Fibroblast of skin of left quadriceps (primary cell): ENCODE measurements around the gene CDKN1C.

Source experiments
- DNase-seq, 2 experiments: peaks; one replicate each; pipeline ENCODE4 v3.0.0-alpha.2; 2013; ENCODE audit warnings: low read depth in 2 of 2

Gene CDKN1C

GRCh38 chr11:2923446-2924375, 38.1 kb upstream of the CDKN1C start:
- DNase-seq, result no peak

GRCh38 chr11:2922655-2923054, 37.1 kb upstream of the CDKN1C start:
- DNase-seq, result no peak

GRCh38 chr11:2921742-2922493, 36.3 kb upstream of the CDKN1C start:
- no peak for DNase-seq

- no peak for DNase-seq
Observed at GRCh38 chr11:2921261-2921660, 35.7 kb upstream of the CDKN1C start.

- DNase-seq, result no peak
Observed at GRCh38 chr11:2920343-2920742, 34.8 kb upstream of the CDKN1C start.

GRCh38 chr11:2919837-2920236, 34.3 kb upstream of the CDKN1C start:
- no peak for DNase-seq

- DNase-seq, result no peak
Observed at GRCh38 chr11:2919188-2919587, 33.6 kb upstream of the CDKN1C start.

DNA sequence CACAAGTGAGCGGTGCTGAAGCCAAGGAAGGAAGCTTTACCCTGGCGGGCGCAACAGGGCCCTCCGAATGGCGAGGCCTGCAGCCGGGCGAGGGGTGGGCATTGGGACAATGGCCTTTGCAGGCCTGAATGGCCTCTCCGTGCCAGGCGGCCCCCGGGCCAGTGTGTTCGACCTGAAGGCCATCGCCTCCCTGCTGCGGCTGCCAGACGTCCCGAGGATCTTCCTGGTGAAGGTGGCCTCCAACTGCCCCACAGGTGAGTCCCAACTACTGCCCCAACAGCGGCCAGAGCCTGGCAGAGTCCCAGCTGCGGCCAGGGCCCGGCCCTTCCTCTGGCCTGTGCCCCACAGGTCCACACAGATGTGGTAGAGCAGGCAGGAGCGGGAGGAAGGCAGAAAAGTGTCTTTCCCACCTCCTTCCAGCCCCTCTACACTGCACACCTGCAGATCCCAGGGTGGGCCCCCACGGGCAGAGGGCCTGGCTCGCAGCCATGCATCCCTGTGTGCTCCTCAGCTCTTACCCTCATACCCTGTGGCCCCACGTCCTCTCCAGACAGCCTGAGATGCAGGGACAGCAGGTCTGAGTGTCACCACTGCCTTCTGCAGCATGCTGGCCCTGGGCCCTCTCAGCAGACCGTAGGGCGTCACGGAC, 32.4 kb upstream of the CDKN1C start:
- DNase-seq, result no peak

DNA sequence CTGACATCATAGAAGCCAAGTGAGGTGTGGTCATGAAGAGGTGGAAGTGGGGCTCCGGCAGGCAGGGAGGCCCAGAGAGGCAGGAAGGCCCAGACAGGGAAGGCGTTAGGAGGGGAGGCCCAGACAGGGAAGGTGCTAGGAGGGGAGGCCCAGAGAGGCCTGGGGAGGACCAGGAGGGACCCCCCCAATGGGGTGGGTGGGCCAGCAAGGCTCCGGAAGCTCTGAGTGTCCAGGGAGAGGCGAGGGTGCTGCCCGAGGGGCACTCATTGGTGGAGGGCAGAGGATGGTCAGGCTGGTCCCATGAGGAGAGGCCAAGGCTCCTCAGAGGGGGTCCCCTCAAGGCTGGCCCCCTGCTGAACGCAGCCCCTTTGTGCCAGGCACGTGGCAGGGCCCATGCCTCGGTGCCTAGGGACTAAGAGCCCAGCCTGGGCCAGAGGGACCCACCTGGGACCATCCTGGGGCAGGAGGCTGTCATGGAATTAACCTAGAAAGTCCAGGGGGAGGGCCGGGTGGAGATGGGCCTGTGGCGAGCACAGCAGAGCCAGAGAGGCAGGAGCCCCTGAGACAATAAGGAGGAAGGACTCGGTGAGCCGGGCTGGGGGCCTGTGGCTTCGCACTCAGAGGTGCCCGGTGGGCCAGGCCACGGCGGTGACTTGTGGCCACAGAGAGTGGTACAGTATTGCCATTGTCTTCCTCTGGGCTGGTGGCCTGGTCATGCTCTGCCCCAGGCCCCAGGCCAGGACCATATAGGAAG, 31.5 kb upstream of the CDKN1C start:
- DNase-seq, result no peak

- DNase-seq, result no peak
Observed at GRCh38 chr11:2916114-2916891, 30.7 kb upstream of the CDKN1C start.

- no peak for DNase-seq
Observed at GRCh38 chr11:2915473-2915872, 29.9 kb upstream of the CDKN1C start.

- DNase-seq, result no peak
Observed at GRCh38 chr11:2914455-2915195, 29.1 kb upstream of the CDKN1C start.

DNA sequence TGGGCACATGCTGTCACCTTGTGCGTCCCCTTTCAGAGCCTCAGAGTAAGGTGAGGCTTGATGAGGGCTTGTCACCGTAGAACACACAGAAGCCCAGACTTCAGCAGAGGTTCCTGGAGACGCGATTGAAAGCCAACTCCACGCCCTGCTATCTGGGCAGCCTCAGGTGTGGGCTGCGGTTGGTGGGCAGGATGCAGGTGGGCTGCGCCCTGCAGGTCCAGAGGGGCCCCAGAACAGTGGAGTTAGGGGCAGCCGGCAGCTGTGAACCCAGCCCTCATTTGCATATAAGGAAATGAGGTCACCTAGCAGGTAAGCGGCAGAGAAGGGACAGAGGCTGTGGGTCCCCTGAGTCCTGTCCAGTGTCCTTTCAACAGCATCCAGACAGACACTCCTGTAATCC, 28.2 kb upstream of the CDKN1C start:
- no peak for DNase-seq

DNA sequence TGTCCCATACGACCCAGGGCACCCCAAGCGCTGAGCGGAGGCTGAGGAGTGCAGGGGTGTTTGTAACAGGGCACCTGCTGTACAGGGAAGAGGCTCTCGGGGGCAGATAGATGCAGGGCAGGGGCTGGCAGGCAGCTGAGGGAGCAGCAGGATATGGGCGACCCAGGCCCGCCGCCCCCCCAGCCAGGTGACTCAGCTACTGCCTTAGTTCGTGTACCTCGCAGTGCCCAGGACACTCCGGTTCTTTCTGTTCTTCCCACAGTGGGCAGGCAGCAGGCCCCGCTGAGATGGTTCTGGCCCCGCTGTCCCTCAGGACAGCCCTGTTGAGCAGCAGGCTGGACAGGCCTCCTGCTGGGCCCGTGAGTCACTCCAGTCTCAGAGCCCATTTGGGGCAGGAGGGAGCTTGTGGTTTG, 27.4 kb upstream of the CDKN1C start:
- DNase-seq, result no peak

- peak; percentile 51 to 52 for DNase-seq
Observed at GRCh38 chr11:2912498-2912897, 26.9 kb upstream of the CDKN1C start.

GRCh38 chr11:2911785-2912391, 26.3 kb upstream of the CDKN1C start:
- no peak for DNase-seq

DNA sequence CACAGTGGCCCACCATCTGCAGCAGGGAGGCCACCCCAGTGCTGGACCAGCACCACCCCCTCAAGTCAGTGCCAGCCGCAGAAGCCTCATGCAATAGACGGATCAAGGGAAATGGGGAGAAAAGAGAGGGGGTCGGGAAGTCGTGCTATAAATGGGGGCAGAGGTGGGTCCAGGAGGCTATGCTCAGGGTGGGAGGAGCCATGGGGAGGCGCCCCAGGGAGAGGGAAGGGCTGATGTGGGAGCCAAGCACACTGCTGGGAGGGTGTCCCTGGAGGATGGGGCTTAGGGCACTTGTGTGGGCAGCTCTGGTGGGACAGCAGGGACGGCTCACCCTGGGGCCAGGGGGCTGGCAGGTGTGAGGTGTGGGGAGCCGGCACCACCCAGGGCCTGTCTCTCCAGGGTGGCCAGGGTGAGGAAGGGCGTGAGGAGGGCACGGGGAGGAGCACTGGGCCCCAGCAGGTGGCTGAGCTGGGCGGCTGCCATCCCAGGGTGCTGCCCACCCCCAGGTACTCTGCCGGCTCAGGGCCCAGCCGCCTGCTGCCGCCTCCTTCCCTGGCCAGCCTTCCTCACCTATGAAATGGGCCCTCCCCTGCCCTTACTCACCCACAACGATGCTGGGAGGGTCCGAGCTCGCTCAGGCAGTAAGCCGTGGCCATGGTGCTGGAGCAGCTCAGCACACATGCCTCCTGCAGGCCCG, 25.7 kb upstream of the CDKN1C start:
- no peak for DNase-seq

DNA sequence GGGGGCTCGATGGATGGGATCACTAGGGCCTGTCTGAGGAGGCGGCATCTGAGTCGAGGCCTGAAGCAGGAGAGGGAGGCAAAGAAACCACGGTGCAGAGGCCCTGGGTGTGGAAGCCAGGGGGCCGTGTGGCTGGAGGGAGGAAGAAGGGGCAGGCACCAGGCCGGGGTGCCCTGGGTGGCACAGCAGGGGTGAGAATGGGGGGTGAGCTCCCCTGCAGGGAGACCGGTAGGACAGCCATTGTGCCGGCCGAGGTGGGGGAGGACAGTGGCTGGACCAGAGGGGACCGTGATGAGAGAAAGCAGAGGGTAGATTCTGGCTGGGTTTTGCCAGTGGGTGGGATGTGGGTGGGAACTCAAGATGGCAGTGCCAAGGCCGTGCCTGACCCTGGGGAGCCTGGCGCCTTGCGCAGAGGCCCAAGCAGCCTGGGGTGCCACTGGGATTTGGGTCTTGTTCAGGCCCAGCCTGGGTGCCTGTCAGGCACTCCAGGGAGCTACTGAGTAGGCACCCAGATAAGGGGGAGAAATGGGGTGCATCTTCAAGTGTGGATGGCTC, 24.9 kb upstream of the CDKN1C start:
- no peak for DNase-seq
